ENCODE results near the gene OR52B6.

GRCh38 chr11:5550440-5551095 is 30.1 kb upstream of the OR52B6 start:
- TF ChIP-seq EZH2 (IDR thresholded peaks at IDR 0.05; ENCODE audit: borderline replicate concordance, low read depth, low read length, severe bottlenecking) (no peak), CTCF (IDR thresholded peaks at IDR 0.05; ENCODE audit: borderline replicate concordance, extremely low read depth, low read length, poor library complexity, severe bottlenecking) (no peak)

All from DND-41 (cell line).